ENCODE measurements around the gene METTL21C.

DNA sequence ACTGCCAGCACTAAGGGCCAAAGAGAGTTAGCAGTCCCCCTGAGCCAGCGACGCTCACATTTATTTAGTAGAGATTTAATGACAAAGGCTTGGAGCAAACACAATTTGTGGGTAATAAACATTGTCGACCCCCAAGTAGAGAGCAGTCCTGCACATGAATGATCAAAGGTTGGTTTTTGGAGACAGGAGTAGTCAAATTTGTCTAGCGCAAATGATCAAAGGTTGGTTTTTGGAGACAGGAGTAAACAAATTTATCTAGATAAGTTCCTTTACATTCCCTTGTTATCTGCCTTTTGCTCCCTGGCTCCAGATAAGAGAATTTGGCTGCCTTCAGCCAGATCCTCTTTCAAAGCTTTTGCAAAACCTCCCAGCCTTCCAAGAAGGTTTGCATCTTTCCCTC lies 26.9 kb downstream of the METTL21C start:
- no peak for TF ChIP-seq CTCF (IDR thresholded peaks at IDR 0.05)
- TF ChIP-seq POLR2A (IDR thresholded peaks at IDR 0.05), result no peak
